Subcutaneous adipose tissue (tissue), 4 donors: ENCODE data around the gene SCG2. TPM values are rescaled to one million over a fixed set of nuclear protein-coding genes. Genes with fewer than 3 reads are reported as not detected.

Experiments
- CTCF ChIP-seq: fragments of 450-650 bp; IDR thresholded peaks from one replicate; pipeline ENCODE4 v1.5.1; 2016; ENCODE audit warnings: low read depth, mild to moderate bottlenecking, control low read depth, antibody characterized with exemption, moderate library complexity
- total RNA-seq, 4 donors: library from RNA; depleted of rRNA; stranded (reverse); fragments of >200 nt; gene quantifications; one replicate each; pipeline ENCODE4 v1.1.0, GENCODE V29; 2016

The SCG2 gene
- total RNA-seq, 4 donors from 2014 or later = 0.17 to 3.1 TPM; not detected in 2

DNA sequence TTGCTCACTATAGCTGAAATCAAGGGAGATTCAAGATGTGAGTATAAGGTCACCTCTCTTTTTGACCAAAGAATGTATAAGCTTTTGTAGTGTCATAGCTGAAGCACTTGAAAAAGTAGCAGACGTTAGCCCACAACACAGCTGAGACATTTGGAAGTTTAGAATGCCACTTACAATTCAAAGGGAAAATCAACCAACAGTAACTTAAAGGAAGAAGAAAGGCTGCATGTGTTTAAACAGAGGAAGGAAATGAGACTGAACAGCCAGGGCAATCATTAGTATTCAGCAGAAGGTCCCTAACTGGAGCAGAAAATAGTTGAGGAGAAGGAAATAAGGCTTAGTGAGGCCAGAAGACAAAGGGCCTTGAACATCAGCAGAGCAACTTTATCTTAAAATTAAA, 23.5 kb upstream of the SCG2 start:
- TF ChIP-seq CTCF = no peak

DNA sequence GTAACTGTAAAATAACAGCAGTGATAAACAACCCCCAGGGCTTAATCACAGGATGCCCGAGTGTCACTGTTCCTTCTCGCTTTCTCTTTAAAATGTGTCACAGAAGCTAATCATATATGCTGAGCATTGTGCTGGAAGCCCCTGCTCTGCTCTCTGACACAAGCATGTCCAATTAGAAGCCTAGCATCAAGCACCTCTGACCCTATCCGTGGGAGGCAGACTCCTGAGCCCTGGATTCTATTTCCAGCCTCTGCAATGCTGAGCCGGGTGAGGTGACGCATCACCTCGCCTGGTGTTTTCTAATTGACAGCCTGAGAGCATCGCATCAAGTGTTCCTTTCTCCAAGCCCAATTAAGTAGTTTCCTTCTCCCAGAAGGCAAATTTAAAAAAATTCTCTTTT, 19.7 kb upstream of the SCG2 start:
- TF ChIP-seq CTCF = no peak

- no peak for TF ChIP-seq CTCF
Measured at GRCh38 chr2:223619486-223620129, 17.4 kb upstream of the SCG2 start.

DNA sequence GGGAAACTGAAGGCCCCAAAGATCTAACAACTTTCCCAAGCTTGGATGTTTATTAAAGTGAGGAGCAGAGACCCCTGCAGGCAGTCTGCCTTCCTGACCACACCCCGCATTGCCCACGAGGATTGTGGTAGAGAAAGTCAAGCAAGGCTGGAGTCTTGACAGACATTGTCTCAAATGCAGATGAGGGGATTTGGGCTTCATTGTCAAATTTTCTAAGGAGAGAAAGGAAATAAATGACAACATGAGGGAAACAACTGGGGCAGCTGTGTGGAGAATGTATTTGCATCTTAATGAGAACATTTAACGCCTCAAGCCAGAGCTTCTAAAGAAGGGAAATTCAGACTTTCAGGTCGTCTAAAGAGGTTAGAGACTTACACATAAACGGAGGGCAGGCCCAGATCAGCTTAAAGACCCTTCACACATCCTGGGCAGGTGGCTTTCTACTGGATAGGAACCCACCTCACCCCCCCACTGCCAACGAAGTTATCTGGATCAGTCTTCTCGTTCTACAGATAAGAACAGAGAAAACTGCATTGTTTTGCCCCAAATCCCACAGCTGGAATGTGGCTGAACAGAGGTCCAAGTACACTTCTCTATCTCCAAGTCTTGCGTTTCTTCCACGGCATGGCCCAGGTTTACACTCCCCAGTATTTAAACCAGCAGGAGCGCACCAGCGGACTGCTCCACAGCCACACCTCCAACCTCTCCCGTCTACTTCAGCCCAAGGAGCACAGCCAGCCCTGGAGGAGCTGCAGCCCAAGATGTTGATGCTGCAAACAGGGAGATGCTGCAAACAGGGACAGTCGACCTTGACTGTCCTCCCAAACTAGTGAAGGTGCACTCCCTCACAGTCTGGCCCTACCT, 16.2 kb upstream of the SCG2 start:
- no peak for TF ChIP-seq CTCF

GRCh38 chr2:223614534-223614933, 12.4 kb upstream of the SCG2 start:
- TF ChIP-seq CTCF = no peak

- no peak for TF ChIP-seq CTCF
Measured at GRCh38 chr2:223613017-223613950, 11.1 kb upstream of the SCG2 start.
